Spinal cord (tissue), 10 donors: ENCODE results near the gene IFITM1. TPM values are rescaled to one million over a fixed set of nuclear protein-coding genes. Genes with fewer than 3 reads are reported as not detected.

Experiments
- DNase-seq, 6 donors: peaks; one replicate each; pipeline versions ENCODE4 v3.0.0 to v3.0.0-alpha.2; 2013 to 2015; ENCODE audit warnings: low spot score in 6 of 6, low read depth in 4 of 6
- H3K27ac ChIP-seq: one replicate; pipeline ENCODE4 v1.5.1; 2013; ENCODE audit warnings: low read depth, low read length, control low read depth
- H3K27me3 ChIP-seq: one replicate; pipeline ENCODE4 v1.6.1; 2013; ENCODE audit warnings: low read length; ENCODE audit not compliant: control insufficient read depth, insufficient read depth
- H3K36me3 ChIP-seq: one replicate; pipeline ENCODE4 v1.6.1; 2013; ENCODE audit warnings: low read length; ENCODE audit not compliant: control insufficient read depth, insufficient read depth
- H3K4me1 ChIP-seq: one replicate; pipeline ENCODE4 v1.6.1; 2013; ENCODE audit warnings: low read length; ENCODE audit not compliant: control insufficient read depth, insufficient read depth
- H3K4me3 ChIP-seq: one replicate; pipeline ENCODE4 v1.5.1; 2013; ENCODE audit warnings: low read depth, low read length, control low read depth
- H3K9me3 ChIP-seq: one replicate; pipeline ENCODE4 v1.6.1; 2013; ENCODE audit warnings: low read length; ENCODE audit not compliant: control insufficient read depth, insufficient read depth
- WGBS: methylation state at CpG from one replicate; pipeline ENCODE4 v1.1.5; 2013; ENCODE audit warnings: missing lambda C conversion rate; ENCODE audit not compliant: insufficient coverage; 5-methylcytosine and 5-hydroxymethylcytosine counted together
- polyA plus RNA-seq, 2 donors: library from polyadenylated mRNA; unstranded; fragments of 120-200 nt; gene quantifications; one replicate each; pipeline ENCODE4 v1.2.1, GENCODE V29; 2013; ENCODE audit not compliant: insufficient read length in 2 of 2
- total RNA-seq, 2 donors: library from RNA; depleted of rRNA in 1 of 2; stranded (reverse); fragments of 120-200 nt in 1 of 2; fragments of >200 nt in 1 of 2; gene quantifications; one replicate each; pipeline versions ENCODE4 v1.2.3 to v1.2.4, GENCODE V29; 2013 to 2014
- donor health status: healthy.

Gene IFITM1
- total and polyA plus RNA-seq, 4 donors: 18.0 to 125 (median 26.2) TPM

DNA sequence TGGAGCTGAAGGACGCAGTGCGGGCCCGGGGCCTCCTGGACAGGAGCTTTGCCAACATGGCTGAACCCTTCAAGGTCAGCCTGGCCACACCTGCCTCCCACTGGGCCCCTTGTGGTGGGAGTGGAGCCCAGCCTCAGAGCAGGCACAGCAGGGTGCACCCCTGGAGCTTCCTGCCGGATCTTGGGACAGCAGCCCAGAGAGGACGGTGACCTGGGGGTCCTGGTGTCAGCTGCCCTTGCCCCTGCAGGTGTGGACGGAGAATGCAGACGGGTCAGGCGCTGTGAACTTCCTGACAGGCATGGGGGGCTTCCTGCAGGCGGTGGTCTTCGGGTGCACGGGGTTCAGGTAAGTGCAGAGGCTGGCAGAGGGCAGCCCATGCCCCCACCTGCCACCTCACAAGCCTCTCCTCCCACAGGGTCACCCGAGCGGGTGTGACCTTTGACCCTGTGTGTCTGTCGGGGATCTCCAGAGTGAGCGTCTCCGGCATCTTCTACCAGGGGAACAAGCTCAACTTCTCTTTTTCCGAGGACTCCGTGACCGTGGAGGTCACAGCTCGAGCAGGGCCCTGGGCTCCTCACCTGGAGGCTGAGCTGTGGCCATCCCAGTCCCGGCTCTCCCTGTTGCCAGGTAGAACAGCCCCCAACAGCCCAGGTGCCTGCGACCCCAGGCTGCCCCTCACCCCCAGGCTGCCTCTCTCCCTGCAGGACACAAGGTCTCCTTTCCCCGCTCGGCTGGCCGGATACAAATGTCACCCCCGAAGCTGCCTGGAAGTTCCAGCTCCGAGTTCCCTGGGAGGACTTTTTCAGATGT is 19.8 kb upstream of the IFITM1 start:
- 89% methylated on average over 27 of the region's 27 CpGs for WGBS
- Histone ChIP-seq H3K27me3 (peaks cover 5% of the 10 kb centered on the region), H3K27ac (no peak overlapping the region), H3K4me1 (peaks cover 8% of the 10 kb centered on the region), H3K9me3 (no peaks in the 10 kb centered on the region), H3K4me3 (no peak overlapping the region), H3K36me3 (peaks cover 19% of the 10 kb centered on the region)
- DNase-seq: no peak

DNA sequence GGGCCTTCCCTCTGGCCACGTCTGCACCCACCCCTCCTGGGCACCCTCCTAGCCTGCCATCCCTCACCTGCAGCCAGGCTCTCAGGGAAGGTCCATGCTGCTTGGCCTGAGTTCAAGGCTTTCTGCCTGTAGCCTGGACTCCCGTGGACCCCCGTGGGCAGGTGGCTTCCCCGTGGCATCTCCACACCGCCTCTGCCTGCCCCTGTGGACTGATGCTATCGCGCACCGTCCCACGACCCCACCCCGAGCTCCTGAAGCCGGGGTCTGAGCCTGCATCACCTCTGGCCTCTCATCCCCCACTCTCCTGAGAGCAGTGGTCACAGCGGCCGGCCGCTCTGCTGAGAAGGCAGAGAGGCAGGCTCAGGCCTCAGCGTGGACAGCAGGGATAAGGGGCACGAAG is 19.1 kb upstream of the IFITM1 start:
- no peak for DNase-seq
- 95% methylated on average over 16 of the region's 16 CpGs for WGBS
- Histone ChIP-seq H3K4me1 (peaks cover 5% of the 10 kb centered on the region), H3K27me3 (peaks cover under 1% of the 10 kb centered on the region), H3K4me3 (no peak overlapping the region), H3K9me3 (no peaks in the 10 kb centered on the region), H3K36me3 (peaks cover 19% of the 10 kb centered on the region), H3K27ac (no peak overlapping the region)

DNA sequence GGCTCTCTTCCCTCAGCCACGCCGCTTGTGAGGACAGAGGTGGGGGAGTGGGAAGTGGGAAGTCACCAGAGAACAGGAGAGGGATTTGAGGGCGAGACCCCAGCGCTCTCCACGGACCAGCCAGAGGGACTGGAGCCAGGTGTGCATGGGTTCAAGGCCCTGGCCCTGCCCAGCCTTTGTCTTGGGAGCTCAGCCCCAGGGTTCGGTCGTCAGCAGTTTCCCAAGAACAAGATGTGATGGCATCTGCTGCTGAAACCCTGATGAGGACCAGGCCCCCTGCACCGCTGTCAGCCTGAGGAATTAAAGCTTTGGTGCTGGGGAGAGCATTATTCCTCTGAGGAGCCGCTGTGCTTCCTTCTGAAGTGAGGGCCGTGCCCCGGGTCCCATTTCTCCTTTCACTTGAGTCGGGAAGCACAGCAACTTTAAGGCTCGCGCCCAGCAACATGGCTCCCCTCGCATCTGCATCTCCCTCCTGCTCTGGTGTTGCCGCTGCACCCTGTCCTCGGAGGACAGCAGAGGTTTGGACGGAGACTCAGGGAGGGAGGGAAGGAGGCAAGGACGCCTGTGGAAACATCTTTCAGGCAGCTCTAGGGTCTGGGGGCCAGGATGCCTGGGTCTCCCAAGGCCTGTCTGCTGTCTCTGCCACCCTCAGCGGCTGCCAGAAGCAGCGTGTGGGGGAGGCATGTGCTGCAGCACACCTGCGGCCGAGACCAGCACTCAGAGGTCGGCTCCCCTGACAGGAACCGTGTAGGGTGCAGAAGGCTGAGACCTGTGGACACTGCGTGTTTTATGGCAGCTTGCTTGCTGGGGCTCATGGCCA is 18.3 kb upstream of the IFITM1 start:
- DNase-seq: no peak
- peaks cover 13% of the 10 kb centered on the region for H3K36me3 ChIP-seq
- peaks cover 8% of the 10 kb centered on the region for H3K4me1 ChIP-seq
- H3K27ac ChIP-seq: no peak overlapping the region
- no peak overlapping the region for H3K4me3 ChIP-seq
- WGBS: 84% methylated on average over 26 of the region's 26 CpGs
- peaks cover 2% of the 10 kb centered on the region for H3K27me3 ChIP-seq
- H3K9me3 ChIP-seq: no peaks in the 10 kb centered on the region

DNA sequence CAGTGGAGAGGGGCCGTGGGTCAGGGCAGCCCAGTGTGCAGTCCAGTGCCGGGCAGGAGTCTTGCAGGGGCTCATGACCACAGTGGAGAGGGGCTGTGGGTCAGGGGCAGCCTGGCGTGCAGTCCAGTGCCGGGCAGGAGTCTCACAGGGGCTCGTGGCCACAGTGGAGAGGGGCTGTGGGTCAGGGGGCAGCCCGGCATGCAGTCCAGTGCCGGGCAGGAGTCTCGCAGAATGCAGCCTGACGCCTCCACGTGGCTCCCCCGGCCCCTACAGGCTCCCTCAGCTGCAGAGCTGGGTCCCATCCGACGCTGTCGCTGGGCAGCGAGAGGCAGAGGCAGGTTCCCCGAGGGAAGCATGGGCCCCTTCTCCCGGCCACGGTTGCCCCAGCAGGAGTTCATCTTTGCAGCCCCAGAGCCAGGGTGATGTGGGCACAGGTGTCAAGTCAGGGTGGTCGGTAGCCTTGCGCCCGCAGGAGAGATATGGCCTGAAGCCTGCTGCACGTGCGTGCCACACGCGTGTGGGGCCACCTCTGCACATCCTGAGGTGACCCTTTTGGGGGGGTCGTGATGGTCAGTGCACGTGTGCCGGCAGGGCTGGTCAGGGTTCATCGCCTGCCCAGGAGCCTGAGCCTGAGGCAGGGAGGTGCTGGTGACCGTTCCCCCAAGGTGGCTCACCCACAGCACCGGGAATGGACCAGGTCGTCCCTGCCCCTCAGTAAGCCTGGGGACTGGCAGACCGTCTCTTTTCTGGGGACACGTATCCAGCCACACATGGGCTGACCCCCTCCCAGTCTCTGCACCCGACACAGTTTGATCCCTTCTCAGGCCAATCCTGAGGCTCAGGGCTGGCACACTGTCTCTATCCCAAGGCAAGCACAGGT is 17.4 kb upstream of the IFITM1 start:
- Histone ChIP-seq H3K4me1 (peaks cover 8% of the 10 kb centered on the region), H3K27ac (no peak overlapping the region), H3K9me3 (no peaks in the 10 kb centered on the region), H3K4me3 (no peak overlapping the region), H3K36me3 (peaks cover 11% of the 10 kb centered on the region), H3K27me3 (peaks cover 2% of the 10 kb centered on the region)
- 83% methylated on average over 35 of the region's 35 CpGs for WGBS
- DNase-seq: no peak

DNA sequence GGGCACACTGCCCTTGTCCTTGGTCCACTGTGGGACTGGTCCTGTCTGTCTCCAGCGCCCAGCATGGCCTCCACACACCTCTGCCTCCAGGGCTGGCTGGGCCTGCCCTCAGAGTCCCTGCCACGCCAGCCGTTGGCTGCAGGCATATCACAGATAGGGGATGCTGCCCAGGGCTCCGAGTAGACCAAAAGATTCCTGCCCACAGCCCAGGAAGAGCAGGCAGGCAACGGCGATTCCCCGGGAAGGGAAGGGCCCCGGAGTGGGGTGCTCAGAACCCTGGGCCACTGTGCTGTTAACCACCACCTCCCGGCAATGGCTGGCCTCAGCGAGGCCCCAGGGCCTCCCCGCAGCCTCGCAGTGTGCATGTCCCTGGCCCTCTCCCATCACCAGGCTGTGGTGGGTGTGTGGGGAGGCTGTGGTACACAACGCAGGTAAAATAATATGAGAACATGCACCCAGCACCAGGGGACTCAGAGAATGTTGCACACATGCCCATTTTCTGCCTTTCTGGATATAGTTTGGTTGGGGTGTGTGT is 16.7 kb upstream of the IFITM1 start:
- peaks cover 8% of the 10 kb centered on the region for H3K4me1 ChIP-seq
- H3K27me3 ChIP-seq: peaks cover 2% of the 10 kb centered on the region
- 76% methylated on average over 11 of the region's 13 CpGs for WGBS
- no peak overlapping the region for H3K27ac ChIP-seq
- no peak for DNase-seq
- H3K4me3 ChIP-seq: no peak overlapping the region
- H3K36me3 ChIP-seq: peaks cover 8% of the 10 kb centered on the region
- H3K9me3 ChIP-seq: no peaks in the 10 kb centered on the region

DNA sequence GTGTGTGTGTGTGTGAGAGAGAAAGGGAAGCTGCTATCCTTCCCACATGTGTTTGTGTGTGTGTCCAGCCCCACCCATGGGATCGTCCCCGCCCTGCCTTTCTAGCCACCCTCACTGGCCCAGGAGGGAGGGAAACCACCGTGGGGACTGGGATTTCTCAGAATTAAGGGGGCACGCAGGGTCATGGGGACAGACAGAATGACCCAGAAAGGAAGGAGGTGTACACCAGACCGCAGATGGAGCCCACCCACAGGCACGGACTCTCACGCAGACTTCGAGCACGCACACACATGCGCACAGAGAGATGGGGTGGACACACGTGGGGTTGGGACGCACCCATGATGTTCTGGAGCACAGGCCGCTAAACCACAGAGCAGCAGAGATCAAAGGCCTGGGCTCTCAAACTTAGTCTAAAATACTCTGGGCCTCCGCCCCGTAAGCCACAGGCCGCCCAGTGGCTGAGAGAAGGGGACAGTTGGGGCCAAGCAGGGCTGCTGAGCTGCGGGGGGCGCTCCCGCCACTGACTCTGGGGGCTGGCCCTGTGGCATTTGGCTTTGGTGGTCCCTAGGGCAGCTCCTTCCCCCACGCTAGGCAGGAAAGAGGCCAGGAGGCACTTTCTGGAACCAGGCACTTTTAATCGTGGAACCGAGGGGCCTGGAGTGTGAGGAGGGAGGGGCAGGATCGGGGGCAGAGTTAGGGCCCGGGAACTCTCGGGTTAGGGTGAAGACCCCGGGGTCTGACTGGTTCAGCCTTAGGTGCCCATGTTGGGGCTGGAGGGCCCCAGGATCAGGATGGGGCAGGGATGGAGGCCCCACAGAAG is 16.0 kb upstream of the IFITM1 start:
- H3K4me3 ChIP-seq: no peak overlapping the region
- peaks cover 8% of the 10 kb centered on the region for H3K4me1 ChIP-seq
- H3K9me3 ChIP-seq: no peaks in the 10 kb centered on the region
- WGBS: 84% methylated on average over 23 of the region's 26 CpGs
- DNase-seq: no peak
- H3K27ac ChIP-seq: no peak overlapping the region
- H3K36me3 ChIP-seq: peaks cover 5% of the 10 kb centered on the region
- H3K27me3 ChIP-seq: peaks cover 2% of the 10 kb centered on the region

DNA sequence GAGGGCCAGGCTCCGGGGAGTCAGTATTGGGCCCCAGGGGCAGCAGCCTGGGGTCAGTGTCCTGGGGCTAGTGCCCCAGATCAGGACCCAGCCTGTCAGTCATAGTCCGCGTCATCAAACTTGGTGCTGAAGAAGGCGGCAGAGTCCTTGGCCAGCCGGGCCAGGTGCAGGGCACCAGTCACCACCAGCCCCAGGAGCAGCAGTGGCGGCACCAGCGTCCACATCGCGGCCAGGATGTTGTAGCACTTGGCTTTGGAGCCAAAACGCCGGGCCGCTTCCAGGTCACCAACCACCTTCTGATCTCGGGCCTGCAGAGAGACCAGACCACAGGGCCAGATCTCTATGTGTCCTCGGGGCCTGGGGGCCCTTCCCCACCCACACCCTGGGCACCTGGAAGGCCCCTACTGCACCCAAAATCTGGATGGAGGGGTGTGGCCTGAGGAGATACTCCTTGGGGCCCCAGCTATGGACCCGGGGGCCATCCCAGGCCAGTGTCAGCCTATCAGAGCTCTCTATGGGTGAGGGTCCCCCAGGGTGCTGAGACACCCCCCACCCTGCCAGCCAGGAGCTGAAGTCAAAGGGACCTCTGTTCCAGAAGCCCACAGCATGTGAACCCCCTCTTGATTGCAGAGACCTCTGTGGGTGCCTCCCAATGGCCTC is 15.3 kb upstream of the IFITM1 start:
- Histone ChIP-seq H3K9me3 (no peaks in the 10 kb centered on the region), H3K4me3 (no peak overlapping the region)
- WGBS: 89% methylated on average over 14 of the region's 15 CpGs

DNA sequence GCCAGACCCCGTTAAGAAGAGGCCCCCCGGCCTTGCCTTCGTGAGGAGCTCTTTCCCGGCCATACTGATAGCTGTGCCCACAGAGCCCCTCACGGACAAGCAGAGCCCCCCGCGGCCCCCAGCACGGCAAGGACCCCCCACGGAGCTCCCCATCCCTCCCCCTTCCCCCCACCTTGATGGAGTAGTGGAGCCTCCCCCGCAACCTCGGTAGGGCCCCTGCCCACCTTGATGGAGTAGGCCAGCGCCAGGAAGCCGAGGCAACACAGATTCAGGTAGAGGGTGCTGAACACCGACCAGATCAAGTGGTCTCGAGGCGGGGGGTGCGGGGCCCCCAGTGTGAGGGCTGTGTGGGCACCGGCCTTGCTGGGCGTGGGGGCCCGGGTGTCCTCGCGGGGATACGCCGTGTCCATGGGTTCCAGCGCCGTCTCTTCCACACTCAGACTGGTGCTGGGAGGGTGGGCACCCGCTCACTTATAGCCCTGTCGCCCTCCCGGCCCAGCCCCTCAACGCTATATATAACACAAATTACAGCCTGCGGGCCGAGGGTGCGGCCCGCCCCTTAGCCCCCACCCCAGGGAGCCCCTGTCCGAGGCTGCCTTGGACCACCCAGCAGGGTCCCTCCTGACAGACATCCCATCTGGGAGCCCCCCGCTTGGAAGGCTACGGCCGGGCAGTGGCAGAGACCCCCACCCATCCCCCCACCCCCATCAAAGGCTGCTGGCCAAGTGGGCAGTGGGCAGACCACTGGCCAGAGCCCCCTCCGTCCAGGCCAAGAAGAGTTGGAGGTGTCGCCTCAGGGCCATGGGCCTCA is 14.6 kb upstream of the IFITM1 start, which contains the start of gene IFITM5:
IFITM5 (minus strand) TSS at position 446 of the 811 bp plus-strand sequence; CDS start at position 410, 36 bp downstream.
- Histone ChIP-seq H3K36me3 (peaks cover 5% of the 10 kb centered on the region), H3K4me3 (no peak within 1 kb of the TSS), H3K9me3 (no peaks in the 10 kb centered on the region), H3K27me3 (peaks cover 2% of the 10 kb centered on the region), H3K4me1 (peaks cover 8% of the 10 kb centered on the region), H3K27ac (no peak within 1 kb of the TSS)
- WGBS: 91% methylated on average over 20 of the region's 40 CpGs
- DNase-seq: no peak

More for the DNA sequence above, 15.3 kb upstream of the IFITM1 start:
- H3K27me3 ChIP-seq: peaks cover 2% of the 10 kb centered on the region
- no peak for DNase-seq
- peaks cover 8% of the 10 kb centered on the region for H3K4me1 ChIP-seq
- H3K27ac ChIP-seq: no peak overlapping the region
- peaks cover 5% of the 10 kb centered on the region for H3K36me3 ChIP-seq
